Activated T-cell treated with anti-CD3 and anti-CD28 coated beads, Interleukin-2, amount 50 U/mL, for 72 hours (primary cell): ENCODE results near the gene GRN. TPM values are rescaled to one million over a fixed set of nuclear protein-coding genes. Genes with fewer than 3 reads are reported as not detected.
"Not testable (repeated sequence)": the region's sequence is repeated elsewhere in the genome, so short reads cannot be mapped to it uniquely, and the experiment has no call there.

Experiments
- ATAC-seq, 2 donors: fragments of 150-1000 bp; cut with Tn5 transposase; replicated peaks in 1 of 2; 2 replicates each; pipeline ENCODE4 v1.10.0; 2021; ENCODE audit warnings: moderate library complexity in 2 of 2, mild to moderate bottlenecking in 1 of 2
- DNase-seq, 2 donors: peaks; one replicate each; pipeline ENCODE4 v3.0.0; 2021 to 2022; ENCODE audit warnings: mixed read lengths in 1 of 2
- H3K27ac Mint-ChIP-seq: one replicate; pipeline ENCODE4 v1.8.0; 2022; ENCODE audit warnings: mild to moderate bottlenecking, moderate library complexity, mixed read lengths
- H3K27me3 Mint-ChIP-seq: one replicate; pipeline ENCODE4 v1.8.0; 2022; ENCODE audit warnings: low read depth, mixed read lengths
- H3K36me3 Mint-ChIP-seq, 2 donors: one replicate each; pipeline ENCODE4 v1.8.0; 2022; ENCODE audit warnings: mixed read lengths in 2 of 2, mild to moderate bottlenecking in 1 of 2; ENCODE audit not compliant: insufficient read depth in 2 of 2
- H3K4me1 Mint-ChIP-seq: one replicate; pipeline ENCODE4 v1.8.0; 2022; ENCODE audit warnings: low read depth, mixed read lengths
- H3K4me3 Mint-ChIP-seq, 2 donors: one replicate each; pipeline ENCODE4 v1.8.0; 2022; ENCODE audit warnings: mild to moderate bottlenecking in 2 of 2, mixed read lengths in 2 of 2, moderate library complexity in 2 of 2
- H3K9me3 Mint-ChIP-seq, 2 donors: one replicate each; pipeline ENCODE4 v1.8.0; 2022; ENCODE audit warnings: mixed read lengths in 2 of 2
- total RNA-seq, 2 donors: library from RNA; stranded (reverse); gene quantifications; one replicate each; pipeline ENCODE4 v1.2.3, GENCODE V29; 2022

GRN gene
- total RNA-seq, 2 donors from 2014 or later: 57.8 to 58.7 TPM

- H3K27ac Mint-ChIP-seq: no peak overlapping the region
- H3K9me3 Mint-ChIP-seq: no peaks in the 10 kb centered on the region
- peaks cover 33% of the 10 kb centered on the region for H3K4me1 Mint-ChIP-seq
- DNase-seq (no peak), ATAC-seq (no peak)
- no peaks in the 10 kb centered on the region for H3K36me3 Mint-ChIP-seq
- H3K27me3 Mint-ChIP-seq: peaks cover 22% of the 10 kb centered on the region
- no peak overlapping the region for H3K4me3 Mint-ChIP-seq
Measured at GRCh38 chr17:44389723-44390202, 44.7 kb downstream of the GRN start.

GRCh38 chr17:44390250-44390870, 45.3 kb downstream of the GRN start:
- Mint-ChIP-seq H3K9me3 (no peaks in the 10 kb centered on the region), H3K36me3 (no peaks in the 10 kb centered on the region), H3K27me3 (peaks cover 20% of the 10 kb centered on the region), H3K4me3 (no peak overlapping the region), H3K4me1 (peaks cover 29% of the 10 kb centered on the region), H3K27ac (no peak overlapping the region)
- ATAC-seq (no peak), DNase-seq (no peak)

GRCh38 chr17:44394112-44394511, 49.0 kb downstream of the GRN start:
- Mint-ChIP-seq H3K4me1 (peaks cover 24% of the 10 kb centered on the region), H3K27me3 (peaks cover 12% of the 10 kb centered on the region)
- not testable (repeated sequence) for ATAC-seq, H3K9me3 Mint-ChIP-seq, H3K27ac Mint-ChIP-seq, H3K36me3 Mint-ChIP-seq, H3K4me3 Mint-ChIP-seq, DNase-seq

GRCh38 chr17:44394833-44395232, 49.7 kb downstream of the GRN start:
- Mint-ChIP-seq H3K36me3 (peaks cover 2 to 9% of the 10 kb centered on the region in 2 donors), H3K9me3 (no peaks in the 10 kb centered on the region), H3K27ac (no peak overlapping the region), H3K27me3 (peaks cover 5% of the 10 kb centered on the region), H3K4me3 (no peak overlapping the region), H3K4me1 (peaks cover 19% of the 10 kb centered on the region)
- DNase-seq: no peak
- no peak for ATAC-seq

GRCh38 chr17:44396946-44397345, 51.8 kb downstream of the GRN start:
- ATAC-seq (no peak), DNase-seq (no peak)
- Mint-ChIP-seq H3K27ac (no peak overlapping the region), H3K27me3 (no peaks in the 10 kb centered on the region), H3K9me3 (no peaks in the 10 kb centered on the region), H3K4me3 (no peak overlapping the region), H3K4me1 (peaks cover 14% of the 10 kb centered on the region), H3K36me3 (peaks cover 2 to 13% of the 10 kb centered on the region in 2 donors)

GRCh38 chr17:44397479-44398440, 52.7 kb downstream of the GRN start:
- no peak overlapping the region for H3K4me3 Mint-ChIP-seq
- no peak overlapping the region for H3K27ac Mint-ChIP-seq
- no peak for ATAC-seq
- H3K9me3 Mint-ChIP-seq: no peaks in the 10 kb centered on the region
- H3K27me3 Mint-ChIP-seq: no peaks in the 10 kb centered on the region
- peaks cover 18% of the 10 kb centered on the region for H3K4me1 Mint-ChIP-seq
- DNase-seq: no peak
- H3K36me3 Mint-ChIP-seq: peaks cover 2 to 16% of the 10 kb centered on the region in 2 donors

- Mint-ChIP-seq H3K27me3 (no peaks in the 10 kb centered on the region), H3K4me3 (no peak overlapping the region), H3K9me3 (no peaks in the 10 kb centered on the region), H3K4me1 (peaks cover 18% of the 10 kb centered on the region), H3K27ac (no peak overlapping the region), H3K36me3 (peaks cover 2 to 16% of the 10 kb centered on the region in 2 donors)
- ATAC-seq: no peak
- DNase-seq: no peak
Measured at GRCh38 chr17:44398692-44399691, 53.9 kb downstream of the GRN start.

GRCh38 chr17:44400226-44400847, 55.2 kb downstream of the GRN start:
- DNase-seq (no peak), ATAC-seq (no peak)
- no peak overlapping the region for H3K27ac Mint-ChIP-seq
- H3K9me3 Mint-ChIP-seq: no peaks in the 10 kb centered on the region
- H3K27me3 Mint-ChIP-seq: no peaks in the 10 kb centered on the region
- no peak overlapping the region for H3K4me3 Mint-ChIP-seq
- H3K4me1 Mint-ChIP-seq: peaks cover 14% of the 10 kb centered on the region
- peaks cover 4 to 16% of the 10 kb centered on the region in 2 donors for H3K36me3 Mint-ChIP-seq

Other genes with a start within 250 kb of the GRN start
- 10 to 100 TPM; 34.7 to 37.8 TPM for gene HDAC5, start 221.7 kb upstream of the GRN start, total RNA-seq
- 10 to 100 TPM; 20.7 to 27.8 TPM for gene HROB, start 203.4 kb upstream of the GRN start, total RNA-seq
- under 1 TPM; 0.34 to 0.44 TPM for gene ASB16, start 174.6 kb upstream of the GRN start, total RNA-seq
- gene TMUB2, start 158.3 kb upstream of the GRN start, total RNA-seq: 10 to 100 TPM; 40.8 to 46.2 TPM
- 10 to 100 TPM; 96.1 to 97.6 TPM for gene ATXN7L3, start 145.4 kb upstream of the GRN start, total RNA-seq
- gene UBTF, start 125.6 kb upstream of the GRN start, total RNA-seq: 100 to 1,000 TPM; 105 to 125 TPM
- gene SLC4A1, start 77.2 kb upstream of the GRN start, total RNA-seq: not detected
- gene RUNDC3A, start 36.7 kb upstream of the GRN start, total RNA-seq: 1 to 10 TPM in 1 of 2 donors, under 1 TPM in 1; 0.35 to 1.4 TPM
- gene SLC25A39, start 20.5 kb upstream of the GRN start, total RNA-seq: 10 to 100 TPM; 83.6 to 97.2 TPM
- under 1 TPM; 0.14 to 0.41 TPM for gene FAM171A2, start 18.6 kb downstream of the GRN start, total RNA-seq
- 1 to 10 TPM; 2.1 to 3.2 TPM for gene ITGA2B, start 44.3 kb downstream of the GRN start, total RNA-seq
- 10 to 100 TPM; 45.4 to 49.7 TPM for gene GPATCH8, start 158.1 kb downstream of the GRN start, total RNA-seq
- under 1 TPM; 0.23 to 0.82 TPM for gene FZD2, start 212.2 kb downstream of the GRN start, total RNA-seq